Activated CD8-positive, alpha-beta memory T cell treated with anti-CD3 and anti-CD28 coated beads, Interleukin-2, amount 50 U/mL, for 1 hour (primary cell): ENCODE measurements around the gene MRPL10.
A peak's percentile ranks its signal among the peaks of the same experiment; 100 is the strongest.

Experiments
- DNase-seq: peaks from one replicate; pipeline ENCODE4 v3.0.0-alpha.2; 2020; ENCODE audit errors: extremely low read depth

The MRPL10 gene

GRCh38 chr17:47860386-47860785 is 29.0 kb upstream of the MRPL10 start:
- no peak for DNase-seq

GRCh38 chr17:47857551-47858455 is 26.5 kb upstream of the MRPL10 start:
- no peak for DNase-seq

- DNase-seq, result no peak
These were observed 25.5 kb upstream of the MRPL10 start for GRCh38 chr17:47856830-47857229.

GRCh38 chr17:47855737-47856136 is 24.4 kb upstream of the MRPL10 start:
- DNase-seq, result no peak

GRCh38 chr17:47853616-47854015 is 22.3 kb upstream of the MRPL10 start:
- no peak for DNase-seq

GRCh38 chr17:47852113-47852949 is 21.0 kb upstream of the MRPL10 start:
- no peak for DNase-seq

- DNase-seq, result no peak
These were observed 20.4 kb upstream of the MRPL10 start for GRCh38 chr17:47851764-47852112.

GRCh38 chr17:47850692-47851573 is 19.6 kb upstream of the MRPL10 start, which contains the start of gene SP6:
Gene SP6, minus strand, starts transcription at chr17:47851163. Its CDS starts 2,734 bp downstream, at chr17:47848429.
- DNase-seq, result peak; percentile 52

GRCh38 chr17:47850373-47850691 is 19.0 kb upstream of the MRPL10 start:
- no peak for DNase-seq

- no peak for DNase-seq
These were observed 16.8 kb upstream of the MRPL10 start for GRCh38 chr17:47848198-47848513.

- DNase-seq, result no peak
These were observed 16.2 kb upstream of the MRPL10 start for GRCh38 chr17:47847341-47848197.

GRCh38 chr17:47846716-47847340 is 15.5 kb upstream of the MRPL10 start:
- no peak for DNase-seq

- DNase-seq, result no peak
These were observed 14.4 kb upstream of the MRPL10 start for GRCh38 chr17:47845716-47846075.

GRCh38 chr17:47844814-47845715 is 13.7 kb upstream of the MRPL10 start:
- DNase-seq, result no peak

- DNase-seq, result no peak
These were observed 12.9 kb upstream of the MRPL10 start for GRCh38 chr17:47844227-47844626.

- no peak for DNase-seq
These were observed 12.0 kb upstream of the MRPL10 start for GRCh38 chr17:47843391-47843730.

GRCh38 chr17:47841488-47842291 is 10.3 kb upstream of the MRPL10 start:
- DNase-seq, result no peak

- peak; percentile 47 for DNase-seq
These were observed 9.6 kb upstream of the MRPL10 start, which contains the start of gene SCRN2 for GRCh38 chr17:47840742-47841487. Gene SCRN2, minus strand, starts transcription at chr17:47841273. Its CDS starts 430 bp downstream, at chr17:47840843.
